ENCODE results near the gene HSD17B1. TPM values are rescaled to one million over a fixed set of nuclear protein-coding genes. Genes with fewer than 3 reads are reported as not detected.

The HSD17B1 gene
- total RNA-seq, 1 donor from 2014 or later = 1.5 TPM

DNA sequence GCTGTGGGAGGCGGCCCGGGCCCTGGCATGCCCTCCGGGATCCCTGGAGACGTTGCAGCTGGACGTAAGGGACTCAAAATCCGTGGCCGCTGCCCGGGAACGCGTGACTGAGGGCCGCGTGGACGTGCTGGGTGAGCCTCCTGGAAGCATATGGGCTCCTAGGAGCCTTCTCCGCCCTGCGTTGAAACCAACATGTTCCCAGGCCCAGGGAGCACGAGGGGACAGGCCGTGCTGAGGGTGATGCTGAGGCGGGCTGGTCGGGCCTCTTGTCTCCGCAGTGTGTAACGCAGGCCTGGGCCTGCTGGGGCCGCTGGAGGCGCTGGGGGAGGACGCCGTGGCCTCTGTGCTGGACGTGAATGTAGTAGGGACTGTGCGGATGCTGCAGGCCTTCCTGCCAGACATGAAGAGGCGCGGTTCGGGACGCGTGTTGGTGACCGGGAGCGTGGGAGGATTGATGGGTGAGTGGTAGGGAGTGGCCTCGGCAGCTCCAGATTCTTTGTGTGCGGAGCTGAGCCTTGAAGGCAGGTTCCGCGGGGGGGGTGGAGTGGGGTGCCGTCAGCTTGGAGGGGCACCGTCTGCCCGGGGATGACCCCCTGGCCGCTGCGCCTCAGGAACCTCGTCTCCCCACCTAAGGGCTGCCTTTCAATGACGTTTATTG is 567 bp downstream of the HSD17B1 start:
- TF ChIP-seq EZH2 (IDR thresholded peaks at IDR 0.05; ENCODE audit: insufficient read depth, low read length) = no peak
- TF ChIP-seq, protein P1, sequence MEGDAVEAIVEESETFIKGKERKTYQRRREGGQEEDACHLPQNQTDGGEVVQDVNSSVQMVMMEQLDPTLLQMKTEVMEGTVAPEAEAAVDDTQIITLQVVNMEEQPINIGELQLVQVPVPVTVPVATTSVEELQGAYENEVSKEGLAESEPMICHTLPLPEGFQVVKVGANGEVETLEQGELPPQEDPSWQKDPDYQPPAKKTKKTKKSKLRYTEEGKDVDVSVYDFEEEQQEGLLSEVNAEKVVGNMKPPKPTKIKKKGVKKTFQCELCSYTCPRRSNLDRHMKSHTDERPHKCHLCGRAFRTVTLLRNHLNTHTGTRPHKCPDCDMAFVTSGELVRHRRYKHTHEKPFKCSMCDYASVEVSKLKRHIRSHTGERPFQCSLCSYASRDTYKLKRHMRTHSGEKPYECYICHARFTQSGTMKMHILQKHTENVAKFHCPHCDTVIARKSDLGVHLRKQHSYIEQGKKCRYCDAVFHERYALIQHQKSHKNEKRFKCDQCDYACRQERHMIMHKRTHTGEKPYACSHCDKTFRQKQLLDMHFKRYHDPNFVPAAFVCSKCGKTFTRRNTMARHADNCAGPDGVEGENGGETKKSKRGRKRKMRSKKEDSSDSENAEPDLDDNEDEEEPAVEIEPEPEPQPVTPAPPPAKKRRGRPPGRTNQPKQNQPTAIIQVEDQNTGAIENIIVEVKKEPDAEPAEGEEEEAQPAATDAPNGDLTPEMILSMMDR (IDR thresholded peaks at IDR 0.05; ENCODE audit: insufficient read depth, low read depth, low read length) = no peak
- H3K4me1 Mint-ChIP-seq (ENCODE audit: low read depth, unreplicated experiment) = peaks cover 12% of the 10 kb centered on the region
- no peaks in the 10 kb centered on the region for H3K9me3 Mint-ChIP-seq (ENCODE audit: unreplicated experiment)
- Histone ChIP-seq H3K9me3 (ENCODE audit: insufficient read depth, low read depth, low read length) (no peaks in the 10 kb centered on the region), H3K9ac (ENCODE audit: low read length) (peak overlapping the region; percentile 92), H3K4me2 (ENCODE audit: low read length) (peak overlapping the region; percentile 91), H3K36me3 (ENCODE audit: insufficient read depth, low read length) (no peaks in the 10 kb centered on the region), H3K27me3 (ENCODE audit: insufficient read depth, low read length) (no peaks in the 10 kb centered on the region), H3K79me2 (ENCODE audit: insufficient read depth, low read length) (peaks cover 27% of the 10 kb centered on the region), H2AFZ (ENCODE audit: low read depth, low read length) (no peak overlapping the region), H3K4me1 (ENCODE audit: insufficient read depth, low read length) (peaks cover 16% of the 10 kb centered on the region), H4K20me1 (ENCODE audit: insufficient read depth, low read length) (peaks cover 9% of the 10 kb centered on the region), H3K4me3 (ENCODE audit: insufficient read depth, low read depth, low read length) (peak overlapping the region; percentile 69), H3K27ac (ENCODE audit: low read depth, low read length) (no peak overlapping the region)
- H3K36me3 Mint-ChIP-seq (ENCODE audit: low read depth, unreplicated experiment) = peaks cover 2% of the 10 kb centered on the region
- H3K27ac Mint-ChIP-seq (ENCODE audit: unreplicated experiment) = no peak overlapping the region
- FAIRE-seq = no peak
- DNase-seq (ENCODE audit: low read depth) = peak; percentile 43
- no peaks in the 10 kb centered on the region for H3K27me3 Mint-ChIP-seq (ENCODE audit: low read depth, unreplicated experiment)
- H3K4me3 Mint-ChIP-seq (ENCODE audit: unreplicated experiment) = peak overlapping the region; percentile 91

DNA sequence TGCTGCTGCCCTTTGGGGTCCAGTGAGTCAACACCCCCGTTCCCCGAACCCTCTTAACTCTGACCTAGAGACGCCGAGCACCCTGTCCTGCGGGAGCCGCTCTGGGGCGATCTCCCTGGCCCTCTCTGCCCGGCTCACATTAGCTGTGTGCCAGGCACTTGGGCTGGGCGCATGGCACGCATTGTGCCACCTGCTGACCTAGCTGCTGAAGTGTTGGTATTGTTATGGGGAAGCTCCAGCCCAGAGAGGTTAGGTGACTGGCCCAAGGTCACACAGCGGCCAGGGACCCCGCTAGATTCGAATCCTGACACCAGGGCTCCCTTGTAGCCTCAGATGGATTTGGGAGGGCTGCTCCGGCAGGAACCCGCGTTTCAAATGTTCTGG is 1.1 kb downstream of the HSD17B1 start:
- no peak for DNase-seq (ENCODE audit: low read depth)
- Mint-ChIP-seq H3K4me3 (ENCODE audit: unreplicated experiment) (peak overlapping the region; percentile 91), H3K9me3 (ENCODE audit: unreplicated experiment) (no peaks in the 10 kb centered on the region), H3K27ac (ENCODE audit: unreplicated experiment) (no peak overlapping the region), H3K4me1 (ENCODE audit: low read depth, unreplicated experiment) (peaks cover 12% of the 10 kb centered on the region), H3K27me3 (ENCODE audit: low read depth, unreplicated experiment) (no peaks in the 10 kb centered on the region), H3K36me3 (ENCODE audit: low read depth, unreplicated experiment) (peaks cover under 1% of the 10 kb centered on the region)
- H4K20me1 ChIP-seq (ENCODE audit: insufficient read depth, low read length) = peaks cover 9% of the 10 kb centered on the region
- TF ChIP-seq, protein P1 (IDR thresholded peaks at IDR 0.05; ENCODE audit: insufficient read depth, low read depth, low read length) = no peak
- TF ChIP-seq EZH2 (IDR thresholded peaks at IDR 0.05; ENCODE audit: insufficient read depth, low read length) = no peak
- peak overlapping the region; percentile 69 for H3K4me3 ChIP-seq (ENCODE audit: insufficient read depth, low read depth, low read length)
- H3K27me3 ChIP-seq (ENCODE audit: insufficient read depth, low read length) = no peaks in the 10 kb centered on the region
- H3K4me2 ChIP-seq (ENCODE audit: low read length) = peak overlapping the region; percentile 91
- H3K4me1 ChIP-seq (ENCODE audit: insufficient read depth, low read length) = peaks cover 16% of the 10 kb centered on the region
- H3K36me3 ChIP-seq (ENCODE audit: insufficient read depth, low read length) = no peaks in the 10 kb centered on the region
- FAIRE-seq = no peak
- peak overlapping the region; percentile 79 for H2AFZ ChIP-seq (ENCODE audit: low read depth, low read length)
- peak overlapping the region; percentile 72 for H3K27ac ChIP-seq (ENCODE audit: low read depth, low read length)
- no peaks in the 10 kb centered on the region for H3K9me3 ChIP-seq (ENCODE audit: insufficient read depth, low read depth, low read length)
- peaks cover 27% of the 10 kb centered on the region for H3K79me2 ChIP-seq (ENCODE audit: insufficient read depth, low read length)
- peak overlapping the region; percentile 92 for H3K9ac ChIP-seq (ENCODE audit: low read length)

Measured in astrocyte (in vitro differentiated cells and primary cell).